HG03280 (cell line): ENCODE data around the gene MLN.
"Not testable (repeated sequence)": the region's sequence is repeated elsewhere in the genome, so short reads cannot be mapped to it uniquely, and the experiment has no call there.

Experiments
- ATAC-seq: cut with Tn5 transposase; IDR thresholded peaks from one replicate; pipeline ENCODE4 v1.9.1; 2021; ENCODE audit warnings: mild to moderate bottlenecking, moderate library complexity; ENCODE audit not compliant: unreplicated experiment

Gene MLN

GRCh38 chr6:33836806-33837469 is 33.1 kb upstream of the MLN start:
- ATAC-seq: no peak

DNA sequence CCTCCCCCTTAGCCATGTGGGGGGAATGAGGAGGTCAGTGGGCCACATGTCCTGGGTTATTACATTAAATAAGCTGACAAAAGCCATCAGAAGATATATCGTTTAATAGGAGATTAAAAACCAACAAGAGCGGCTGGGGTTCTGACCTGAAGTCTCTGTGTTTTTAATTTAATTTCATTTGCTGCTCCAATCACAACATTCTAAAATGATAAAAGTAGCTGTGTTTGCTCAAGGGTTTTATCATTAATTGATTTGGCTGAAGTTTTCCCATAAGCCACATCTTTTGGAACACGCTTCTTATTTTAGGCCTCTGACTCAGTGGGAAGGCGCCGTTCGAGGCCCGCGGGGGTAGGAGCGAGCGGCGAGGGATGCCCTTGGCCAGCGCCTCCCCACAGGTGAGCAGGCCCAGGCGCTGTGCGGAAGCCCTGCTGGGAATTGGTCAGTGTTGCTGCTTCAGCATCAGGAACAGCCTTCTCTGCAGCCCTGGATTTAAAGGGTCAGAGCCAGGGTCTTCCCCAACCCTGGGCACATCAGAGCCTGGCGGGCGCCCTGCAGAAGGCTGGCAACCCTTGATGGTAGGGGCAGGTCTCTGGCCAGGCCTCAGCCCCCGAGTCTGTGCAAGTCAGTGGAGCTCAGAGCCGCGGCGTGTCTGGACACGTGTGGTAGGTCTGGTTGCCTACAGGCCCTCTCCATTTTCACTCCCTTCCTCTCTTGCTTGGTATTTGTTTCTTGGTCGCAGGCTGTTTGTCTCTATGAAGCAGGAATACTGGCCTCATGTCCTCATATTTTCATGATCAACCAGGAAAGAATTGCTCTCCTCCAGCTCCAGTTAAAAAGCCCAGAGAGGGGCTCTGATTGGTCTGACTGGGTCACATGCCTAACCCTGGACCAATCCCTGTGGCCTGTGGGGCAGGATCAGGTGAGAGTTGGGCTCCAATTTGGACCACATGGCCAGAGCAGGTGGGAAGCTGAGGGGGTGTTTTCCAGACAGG is 30.9 kb upstream of the MLN start:
- no peak for ATAC-seq

DNA sequence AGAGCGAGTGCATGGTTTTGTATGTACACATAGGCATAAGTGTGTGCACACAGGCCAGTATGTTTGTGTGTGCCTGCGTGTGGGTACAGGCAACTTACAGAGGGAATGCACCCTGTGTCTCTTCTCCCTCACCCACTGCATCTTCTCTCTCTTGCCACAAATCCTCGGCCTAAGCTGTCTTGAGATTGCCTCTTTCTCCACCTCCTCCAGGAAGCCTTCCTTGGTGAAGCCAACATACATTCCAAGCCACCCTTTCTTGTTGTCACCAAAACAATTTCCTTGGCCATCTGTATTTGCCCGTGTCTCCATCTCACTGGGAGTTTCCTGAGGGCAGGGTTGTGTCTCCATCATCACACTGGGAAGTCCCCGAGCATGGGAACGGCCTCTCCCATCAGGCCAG is 29.8 kb upstream of the MLN start:
- no peak for ATAC-seq

DNA sequence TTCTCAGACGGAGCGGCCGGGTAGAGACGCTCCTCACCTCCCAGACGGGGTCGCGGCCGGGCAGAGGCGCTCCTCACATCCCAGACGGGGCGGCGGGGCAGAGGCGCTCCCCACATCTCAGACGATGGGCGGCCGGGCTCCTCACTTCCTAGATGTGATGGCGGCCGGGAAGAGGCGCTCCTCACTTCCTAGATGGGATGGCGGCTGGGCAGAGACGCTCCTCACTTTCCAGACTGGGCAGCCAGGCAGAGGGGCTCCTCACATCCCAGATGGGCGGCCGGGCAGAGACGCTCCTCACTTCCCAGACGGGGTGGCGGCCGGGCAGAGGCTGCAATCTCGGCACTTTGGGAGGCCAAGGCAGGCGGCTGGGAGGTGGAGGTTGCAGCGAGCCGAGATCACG is 29.0 kb upstream of the MLN start:
- not testable (repeated sequence) for ATAC-seq

GRCh38 chr6:33831725-33832124 is 27.9 kb upstream of the MLN start:
- ATAC-seq: not testable (repeated sequence)

GRCh38 chr6:33830635-33831240 is 26.9 kb upstream of the MLN start:
- ATAC-seq: no peak

GRCh38 chr6:33828764-33829731 is 25.2 kb upstream of the MLN start:
- no peak for ATAC-seq

DNA sequence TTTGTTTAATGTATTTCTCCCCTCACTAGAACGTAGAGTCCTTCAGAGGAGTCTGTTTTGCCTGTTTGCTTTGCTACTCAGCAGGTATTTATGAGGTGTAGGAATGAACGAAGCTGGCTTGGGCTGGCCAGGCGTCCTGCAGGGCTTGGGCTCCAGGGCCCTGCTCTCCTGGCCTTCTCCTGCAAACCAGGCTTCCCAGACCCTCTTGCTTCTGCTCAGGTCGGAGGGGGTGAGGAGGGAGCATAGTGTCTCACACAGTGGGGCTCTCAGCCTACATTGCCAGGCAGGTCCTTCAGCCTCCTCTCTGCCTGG is 24.6 kb upstream of the MLN start:
- no peak for ATAC-seq

- ATAC-seq: no peak
Measured at GRCh38 chr6:33827546-33828451, 24.0 kb upstream of the MLN start.

DNA sequence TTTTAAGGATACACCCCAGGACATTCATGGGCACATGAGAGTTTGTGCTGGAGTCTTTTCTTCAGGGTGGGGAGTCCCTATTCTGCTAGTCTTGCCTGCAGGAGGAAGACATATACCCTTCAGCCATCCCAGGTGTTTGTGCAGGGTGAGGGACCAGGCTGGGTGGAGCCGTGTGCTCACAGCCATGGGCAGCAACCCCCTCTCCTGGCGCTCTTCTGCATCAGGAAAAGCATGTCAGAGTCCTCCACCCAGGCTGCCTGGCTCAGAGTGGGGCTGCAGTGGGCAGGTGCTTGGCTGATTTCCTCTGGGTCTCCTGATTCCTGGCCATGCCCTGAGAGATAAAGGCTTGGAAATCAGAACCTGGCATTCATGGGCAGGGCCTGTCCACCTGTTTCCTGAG is 22.7 kb upstream of the MLN start:
- ATAC-seq: no peak

DNA sequence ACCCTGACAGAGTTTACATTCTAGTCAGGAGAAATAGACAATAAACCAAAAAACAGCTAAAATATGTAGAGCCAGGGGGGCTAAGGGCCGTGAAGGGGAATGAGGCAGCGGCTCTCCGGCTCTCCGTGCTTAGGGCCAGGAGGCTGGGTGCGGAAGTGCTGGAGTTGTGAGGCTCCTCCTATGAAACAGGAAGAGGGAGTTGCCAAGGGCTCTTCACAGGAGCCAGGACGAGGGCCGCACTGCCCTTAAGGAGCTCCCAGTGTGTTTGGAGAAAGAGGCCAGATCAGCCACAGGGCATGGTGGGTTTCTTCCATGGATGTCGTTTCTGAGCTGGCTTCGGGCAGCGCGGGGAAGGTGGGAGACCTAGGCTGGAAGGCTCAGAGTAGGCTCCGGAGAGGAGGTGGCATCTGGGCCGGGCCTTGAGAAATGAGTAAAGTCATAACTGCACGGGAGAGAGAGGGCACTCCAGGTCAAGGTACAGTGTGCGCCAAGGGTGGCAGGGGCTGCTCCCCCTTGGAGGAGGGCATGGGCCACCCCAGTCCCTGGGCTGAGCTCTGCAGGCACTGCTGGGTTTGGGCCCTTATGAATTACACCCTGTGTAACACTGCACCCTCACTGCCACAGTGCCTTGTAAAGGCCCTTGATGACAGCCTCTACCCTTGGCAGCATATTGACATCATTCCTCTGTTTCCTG is 20.8 kb upstream of the MLN start:
- ATAC-seq: no peak

GRCh38 chr6:33823806-33824205 is 20.0 kb upstream of the MLN start:
- no peak for ATAC-seq

GRCh38 chr6:33822575-33823395 is 19.0 kb upstream of the MLN start:
- ATAC-seq: no peak

DNA sequence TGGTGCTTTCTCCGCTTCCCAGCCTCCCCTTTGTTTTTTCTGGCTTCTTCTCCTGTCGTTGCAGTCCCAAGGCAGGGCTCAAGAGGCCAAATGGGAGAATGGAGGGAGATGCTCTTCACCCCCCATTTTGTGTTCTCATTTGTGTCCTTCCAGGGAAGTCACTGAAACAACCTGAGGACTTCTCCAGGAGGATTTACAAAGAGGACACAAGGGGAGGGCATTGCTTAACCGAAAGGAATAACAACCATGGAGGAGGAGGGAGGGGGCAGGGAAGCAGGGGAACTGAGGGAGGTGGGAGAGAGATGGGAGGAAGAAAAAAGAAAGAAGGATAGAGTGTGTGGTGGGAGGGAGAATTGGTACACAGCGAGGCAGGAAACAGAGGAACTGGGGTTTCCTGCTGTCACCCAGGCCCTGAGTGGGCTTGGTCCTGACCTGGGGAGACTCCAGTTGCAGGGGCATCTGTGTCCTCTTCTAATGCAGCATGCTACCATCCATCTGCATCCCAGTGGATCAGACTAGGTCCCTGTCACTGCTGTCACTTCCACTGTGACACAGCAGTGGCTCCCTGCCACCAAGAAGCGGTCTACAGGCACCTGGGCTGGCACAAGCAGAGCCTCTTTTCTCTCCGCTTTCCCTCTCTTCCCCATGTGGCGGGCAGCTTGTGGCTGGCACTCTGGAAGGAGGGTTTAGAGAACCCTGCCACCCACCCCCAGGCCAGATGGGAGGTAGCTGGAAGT is 17.1 kb upstream of the MLN start:
- no peak for ATAC-seq

- ATAC-seq: no peak
Measured at GRCh38 chr6:33820243-33820642, 16.4 kb upstream of the MLN start.

DNA sequence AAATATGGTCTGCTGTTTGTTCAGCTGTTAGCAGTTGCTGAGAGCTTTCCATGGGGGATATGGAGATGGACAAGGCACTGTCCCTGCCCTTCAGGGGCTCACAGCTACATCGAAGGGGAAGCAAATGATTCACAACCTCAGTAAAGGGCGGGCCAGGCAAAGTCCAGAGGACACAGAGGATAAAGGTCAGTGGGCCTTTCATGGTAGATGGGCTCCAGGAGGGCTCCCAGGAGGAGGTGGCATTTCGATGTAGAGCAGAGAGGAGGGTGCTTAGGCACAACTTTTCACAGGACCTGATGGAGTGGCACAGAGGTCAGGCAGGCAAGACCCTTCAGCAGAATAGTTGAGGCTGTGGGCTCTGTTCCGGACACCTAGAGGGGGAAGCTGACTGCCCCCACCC is 15.2 kb upstream of the MLN start:
- no peak for ATAC-seq

DNA sequence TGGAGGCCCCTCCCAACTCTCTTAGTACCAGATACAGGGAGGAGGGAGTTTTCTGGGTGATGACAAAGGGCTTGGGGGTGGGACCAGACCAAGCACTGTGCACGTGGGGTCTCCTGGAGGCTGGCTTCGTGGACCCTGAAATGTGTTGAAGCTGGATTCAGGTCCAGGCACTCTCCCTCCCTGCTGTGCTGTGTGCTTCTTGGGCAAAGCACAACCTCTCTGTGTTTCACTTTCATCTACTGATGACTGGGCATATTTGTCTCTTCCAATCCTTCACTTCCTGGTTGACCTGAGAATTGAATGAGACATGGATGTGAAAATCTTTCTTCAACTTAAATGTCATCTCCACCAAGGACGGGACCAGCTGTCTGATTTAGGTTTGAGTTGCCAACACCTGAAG is 14.5 kb upstream of the MLN start:
- no peak for ATAC-seq

- ATAC-seq: no peak
Measured at GRCh38 chr6:33817489-33817888, 13.7 kb upstream of the MLN start.
